Activated T-helper 17 cell treated with anti-CD3 and anti-CD28 coated beads, Interleukin-2, amount 50 U/mL, for 72 hours (primary cell): Measurements from ENCODE around the gene NFE2L2. TPM values are rescaled to one million over a fixed set of nuclear protein-coding genes. Genes with fewer than 3 reads are reported as not detected.
"Not testable (repeated sequence)": the region's sequence is repeated elsewhere in the genome, so short reads cannot be mapped to it uniquely, and the experiment has no call there.

ENCODE experiments used
- ATAC-seq: fragments of 150-1000 bp; cut with Tn5 transposase; replicated peaks from 2 replicates; pipeline ENCODE4 v1.10.0; 2021; ENCODE audit warnings: mild to moderate bottlenecking, moderate library complexity
- H3K27ac Mint-ChIP-seq: one replicate; pipeline ENCODE4 v1.8.0; 2022; ENCODE audit warnings: mixed read lengths
- H3K27me3 Mint-ChIP-seq: one replicate; pipeline ENCODE4 v1.8.0; 2022; ENCODE audit warnings: mixed read lengths
- H3K36me3 Mint-ChIP-seq: one replicate; pipeline ENCODE4 v1.8.0; 2022; ENCODE audit warnings: low read depth, mild to moderate bottlenecking, mixed read lengths
- H3K4me1 Mint-ChIP-seq: one replicate; pipeline ENCODE4 v1.8.0; 2022; ENCODE audit warnings: mixed read lengths
- H3K4me3 Mint-ChIP-seq: one replicate; pipeline ENCODE4 v1.8.0; 2022; ENCODE audit warnings: mild to moderate bottlenecking, mixed read lengths
- H3K9me3 Mint-ChIP-seq: one replicate; pipeline ENCODE4 v1.8.0; 2022; ENCODE audit warnings: mixed read lengths
- total RNA-seq, 2 donors: library from RNA; stranded (reverse); gene quantifications; one replicate each; pipeline ENCODE4 v1.2.3, GENCODE V29; 2022

The NFE2L2 gene
- total RNA-seq, 2 donors from 2014 or later, result 39.3 to 49.4 TPM

- peaks cover 100% of the 10 kb centered on the region for H3K36me3 Mint-ChIP-seq
- peaks cover 28% of the 10 kb centered on the region for H3K4me1 Mint-ChIP-seq
- H3K27ac Mint-ChIP-seq, ATAC-seq, H3K27me3 Mint-ChIP-seq, H3K4me3 Mint-ChIP-seq, H3K9me3 Mint-ChIP-seq: not testable (repeated sequence)
These were observed 44.7 kb downstream of the NFE2L2 start for GRCh38 chr2:177219787-177220186.

- Mint-ChIP-seq H3K4me3 (peak overlapping the region; percentile 99), H3K27ac (peak overlapping the region; percentile 99), H3K36me3 (peaks cover 100% of the 10 kb centered on the region), H3K9me3 (no peaks in the 10 kb centered on the region), H3K27me3 (no peaks in the 10 kb centered on the region), H3K4me1 (peaks cover 28% of the 10 kb centered on the region)
- ATAC-seq, result no peak
These were observed 47.2 kb downstream of the NFE2L2 start for GRCh38 chr2:177217247-177217843.

- H3K27ac Mint-ChIP-seq, result peak overlapping the region; percentile 99
- H3K4me1 Mint-ChIP-seq, result peaks cover 18% of the 10 kb centered on the region
- no peaks in the 10 kb centered on the region for H3K9me3 Mint-ChIP-seq
- no peaks in the 10 kb centered on the region for H3K27me3 Mint-ChIP-seq
- H3K4me3 Mint-ChIP-seq, result peak overlapping the region; percentile 99
- peaks cover 63% of the 10 kb centered on the region for H3K36me3 Mint-ChIP-seq
- peak; percentile 69 for ATAC-seq
These were observed 51.4 kb downstream of the NFE2L2 start for GRCh38 chr2:177212891-177213856.

DNA sequence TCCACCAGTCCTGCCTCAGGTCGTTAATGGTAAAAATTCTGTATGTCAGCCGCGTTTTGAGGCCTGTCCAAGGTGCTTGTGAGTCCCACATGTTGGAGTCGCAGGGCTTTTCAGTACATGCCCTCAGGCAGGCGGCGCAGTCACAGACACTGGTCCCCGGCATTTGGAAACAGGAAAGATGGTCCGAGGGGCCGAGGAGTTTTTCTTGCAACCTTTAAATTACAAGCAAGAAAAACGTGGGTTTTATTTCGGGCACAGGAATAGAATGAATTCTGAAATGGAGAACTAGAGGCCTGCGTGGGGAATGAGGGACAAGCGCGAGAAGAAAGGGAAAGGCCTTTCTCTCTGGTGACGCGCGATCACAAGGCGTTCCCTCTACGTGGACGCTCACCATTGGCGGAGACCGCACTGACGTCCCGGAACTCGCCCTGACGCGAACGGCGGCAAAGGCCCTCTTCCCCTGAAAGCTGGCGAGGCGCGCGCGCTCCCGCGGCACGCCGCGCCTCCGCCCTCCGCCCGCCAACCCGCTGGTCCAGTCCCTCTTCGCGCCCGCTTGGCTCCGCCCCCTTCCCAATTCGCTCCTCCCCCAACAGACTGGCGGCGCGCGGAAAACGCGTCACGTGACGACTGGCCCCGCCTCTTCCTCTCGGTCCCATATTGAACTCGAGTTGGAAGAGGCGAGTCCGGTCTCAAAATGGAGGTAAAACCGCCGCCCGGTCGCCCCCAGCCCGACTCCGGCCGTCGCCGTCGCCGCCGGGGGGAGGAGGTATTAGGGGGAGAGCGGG, 52.2 kb downstream of the NFE2L2 start, which contains the start of gene HNRNPA3:
HNRNPA3 (plus strand) TSS at position 689 of the 785 bp plus-strand sequence; CDS start at position 695, 6 bp downstream.
- H3K4me3 Mint-ChIP-seq, result peak within 1 kb of the TSS; percentile 99
- H3K27me3 Mint-ChIP-seq, result no peaks in the 10 kb centered on the region
- no peaks in the 10 kb centered on the region for H3K9me3 Mint-ChIP-seq
- peaks cover 14% of the 10 kb centered on the region for H3K4me1 Mint-ChIP-seq
- H3K27ac Mint-ChIP-seq, result peak within 1 kb of the TSS; percentile 99
- peak; percentile 90 for ATAC-seq
- peaks cover 55% of the 10 kb centered on the region for H3K36me3 Mint-ChIP-seq

GRCh38 chr2:177211576-177212105, 52.9 kb downstream of the NFE2L2 start:
- Mint-ChIP-seq H3K36me3 (peaks cover 48% of the 10 kb centered on the region), H3K9me3 (no peaks in the 10 kb centered on the region), H3K4me1 (peaks cover 11% of the 10 kb centered on the region), H3K27me3 (no peaks in the 10 kb centered on the region), H3K4me3 (peak overlapping the region; percentile 99), H3K27ac (peak overlapping the region; percentile 99)
- ATAC-seq, result no peak

GRCh38 chr2:177211169-177211568, 53.4 kb downstream of the NFE2L2 start:
- Mint-ChIP-seq H3K4me3 (peak overlapping the region; percentile 99), H3K4me1 (peaks cover 9% of the 10 kb centered on the region), H3K9me3 (no peaks in the 10 kb centered on the region), H3K27ac (peak overlapping the region; percentile 99), H3K27me3 (no peaks in the 10 kb centered on the region), H3K36me3 (peaks cover 43% of the 10 kb centered on the region)
- ATAC-seq, result no peak

DNA sequence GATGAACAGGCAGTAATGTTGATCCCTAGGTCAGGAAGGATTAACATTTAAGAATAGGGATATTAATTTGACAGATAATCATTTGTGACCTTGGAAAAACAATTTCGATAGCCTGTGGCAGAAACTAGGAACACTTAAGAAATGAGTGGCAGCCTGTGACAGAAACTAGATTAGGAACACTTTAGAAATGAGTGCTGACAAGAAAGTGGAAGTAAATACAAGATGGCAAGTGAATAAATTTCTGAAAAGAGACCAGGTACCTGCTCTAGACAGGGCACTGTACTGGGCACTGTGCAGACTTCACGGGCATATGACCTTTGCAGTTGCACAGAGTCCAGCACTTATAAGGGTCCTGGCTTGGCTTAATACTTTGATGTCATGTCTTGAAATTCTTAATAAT, 57.4 kb downstream of the NFE2L2 start:
- Mint-ChIP-seq H3K4me1 (peaks cover 4% of the 10 kb centered on the region), H3K27ac (peak overlapping the region; percentile 66), H3K27me3 (no peaks in the 10 kb centered on the region), H3K9me3 (no peaks in the 10 kb centered on the region), H3K36me3 (peaks cover 3% of the 10 kb centered on the region), H3K4me3 (peak overlapping the region; percentile 52)
- peak; percentile 80 for ATAC-seq

- Mint-ChIP-seq H3K27ac (no peak overlapping the region), H3K4me1 (peaks cover 4% of the 10 kb centered on the region), H3K9me3 (no peaks in the 10 kb centered on the region), H3K36me3 (no peaks in the 10 kb centered on the region), H3K27me3 (no peaks in the 10 kb centered on the region), H3K4me3 (no peak overlapping the region)
- no peak for ATAC-seq
These were observed 60.1 kb downstream of the NFE2L2 start for GRCh38 chr2:177204417-177204816.

GRCh38 chr2:177201919-177202346, 62.6 kb downstream of the NFE2L2 start:
- no peak for ATAC-seq
- H3K27me3 Mint-ChIP-seq, result no peaks in the 10 kb centered on the region
- H3K4me1 Mint-ChIP-seq, result peaks cover 4% of the 10 kb centered on the region
- no peak overlapping the region for H3K4me3 Mint-ChIP-seq
- no peaks in the 10 kb centered on the region for H3K36me3 Mint-ChIP-seq
- H3K27ac Mint-ChIP-seq, result no peak overlapping the region
- H3K9me3 Mint-ChIP-seq, result no peaks in the 10 kb centered on the region

DNA sequence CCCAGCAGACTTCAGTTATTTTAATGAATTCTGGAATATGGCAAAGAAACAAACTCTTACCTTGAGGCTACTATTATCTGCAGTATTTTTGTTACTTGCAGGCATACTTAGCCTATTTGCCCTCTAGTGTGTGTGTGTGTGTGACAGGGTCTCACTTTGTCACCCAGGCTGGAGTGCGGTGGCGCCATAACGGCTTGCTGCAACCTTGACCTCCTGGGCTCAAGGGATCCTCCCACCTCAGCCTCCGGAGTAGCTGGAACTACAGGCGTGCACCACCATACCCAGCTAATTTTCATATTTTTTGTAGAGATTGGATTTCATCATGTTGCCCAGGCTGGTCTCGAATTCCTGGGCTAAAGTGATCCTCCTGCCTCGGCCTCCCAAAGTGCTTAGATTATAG, 64.1 kb downstream of the NFE2L2 start:
- not testable (repeated sequence) for H3K27ac Mint-ChIP-seq, H3K4me3 Mint-ChIP-seq, H3K9me3 Mint-ChIP-seq, H3K27me3 Mint-ChIP-seq, H3K4me1 Mint-ChIP-seq, H3K36me3 Mint-ChIP-seq, ATAC-seq

DNA sequence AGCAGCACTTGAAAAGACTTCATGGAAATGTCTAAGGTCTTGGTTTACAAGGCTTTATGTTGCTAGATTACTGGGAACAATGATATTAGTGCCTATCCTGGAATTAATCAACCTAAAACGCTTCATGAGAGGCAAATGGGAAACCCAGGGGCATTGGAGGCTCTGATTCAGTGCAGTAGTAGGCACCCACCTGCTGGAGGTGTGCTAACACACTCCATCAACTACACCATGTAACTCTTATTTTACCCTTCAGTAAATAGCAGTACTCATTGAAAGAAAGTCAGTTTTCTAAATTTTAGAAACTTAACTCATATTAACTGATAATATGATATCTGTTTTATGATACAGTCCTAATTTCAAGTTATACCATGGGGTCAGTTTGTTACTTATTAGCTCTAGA, 69.3 kb downstream of the NFE2L2 start:
- H3K27me3 Mint-ChIP-seq, result no peaks in the 10 kb centered on the region
- ATAC-seq, result no peak

DNA sequence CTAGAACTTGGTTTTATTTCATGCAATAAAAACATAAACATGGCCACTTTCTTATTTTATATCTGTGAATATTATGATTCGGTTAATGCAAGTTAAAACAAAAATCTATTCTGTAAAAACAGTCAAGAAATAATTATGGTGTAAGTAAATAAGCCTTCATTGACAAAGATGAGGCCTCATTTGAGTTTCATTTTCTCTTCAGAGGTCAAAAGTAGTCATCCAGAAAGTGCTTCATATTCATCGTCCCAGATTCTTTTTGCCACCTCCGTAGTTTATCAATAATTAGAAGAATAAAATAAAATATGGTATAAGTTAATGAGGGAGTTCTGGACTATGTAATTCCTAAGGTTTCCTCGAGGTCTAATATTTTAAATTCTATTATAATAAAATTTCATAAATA, 71.3 kb downstream of the NFE2L2 start:
- H3K4me3 Mint-ChIP-seq, result no peak overlapping the region
- H3K27ac Mint-ChIP-seq, result no peak overlapping the region
- H3K27me3 Mint-ChIP-seq, result no peaks in the 10 kb centered on the region
- H3K9me3 Mint-ChIP-seq, result no peaks in the 10 kb centered on the region
- no peaks in the 10 kb centered on the region for H3K36me3 Mint-ChIP-seq
- no peaks in the 10 kb centered on the region for H3K4me1 Mint-ChIP-seq
- ATAC-seq, result peak; percentile 57

More for the DNA sequence above, 69.3 kb downstream of the NFE2L2 start:
- Mint-ChIP-seq H3K4me1 (no peaks in the 10 kb centered on the region), H3K27ac (no peak overlapping the region), H3K9me3 (no peaks in the 10 kb centered on the region), H3K36me3 (no peaks in the 10 kb centered on the region), H3K4me3 (no peak overlapping the region)

GRCh38 chr2:177192788-177193187, 71.7 kb downstream of the NFE2L2 start:
- Mint-ChIP-seq H3K36me3 (no peaks in the 10 kb centered on the region), H3K27ac (no peak overlapping the region), H3K4me3 (no peak overlapping the region), H3K27me3 (no peaks in the 10 kb centered on the region), H3K4me1 (no peaks in the 10 kb centered on the region), H3K9me3 (no peaks in the 10 kb centered on the region)
- ATAC-seq, result no peak

- Mint-ChIP-seq H3K27ac (no peak overlapping the region), H3K9me3 (no peaks in the 10 kb centered on the region), H3K36me3 (no peaks in the 10 kb centered on the region), H3K4me3 (no peak overlapping the region), H3K4me1 (no peaks in the 10 kb centered on the region), H3K27me3 (no peaks in the 10 kb centered on the region)
- no peak for ATAC-seq
These were observed 73.6 kb downstream of the NFE2L2 start for GRCh38 chr2:177190941-177191340.
